HG03457 (cell line): ENCODE data around the gene GPR61.
A peak's percentile ranks its signal among the peaks of the same experiment; 100 is the strongest.

Experiments
- ATAC-seq: cut with Tn5 transposase; IDR thresholded peaks from one replicate; pipeline ENCODE4 v1.9.1; 2021; ENCODE audit warnings: moderate number of reproducible peaks; ENCODE audit not compliant: unreplicated experiment

The GPR61 gene

GRCh38 chr1:109535481-109535880 lies 4.2 kb upstream of the GPR61 start:
- ATAC-seq, result no peak

DNA sequence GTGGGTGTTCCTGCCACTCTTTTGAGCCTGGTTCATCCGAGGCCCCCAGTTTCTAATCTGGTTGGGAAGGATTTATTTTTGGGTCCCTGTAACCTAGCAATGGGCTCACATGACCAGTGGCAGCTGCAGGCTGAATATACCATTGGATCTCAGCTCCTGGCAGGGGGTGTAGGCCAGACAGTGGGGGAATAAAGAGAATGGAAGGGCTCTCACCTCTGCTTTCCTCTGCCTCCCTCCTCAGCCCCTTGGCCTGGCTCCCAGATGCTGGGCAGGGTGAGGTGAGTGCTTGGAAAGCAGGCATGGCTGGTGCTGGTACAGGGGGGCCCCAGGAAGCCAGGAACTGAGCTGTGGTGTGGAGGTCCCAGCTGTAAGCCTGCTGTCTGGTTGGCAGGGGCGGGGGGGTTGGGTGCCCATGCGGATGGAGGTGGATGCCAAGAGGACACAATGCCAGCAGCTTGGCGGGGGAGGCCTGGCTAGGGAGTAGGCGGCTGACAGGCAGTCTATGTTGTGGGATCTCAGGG lies 3.6 kb upstream of the GPR61 start:
- no peak for ATAC-seq

- ATAC-seq, result no peak
Observed at GRCh38 chr1:109537450-109538178, 2.1 kb upstream of the GPR61 start.

GRCh38 chr1:109538827-109539555 lies 681 bp upstream of the GPR61 start:
- no peak for ATAC-seq

GRCh38 chr1:109541102-109541501 lies 1.4 kb downstream of the GPR61 start:
- ATAC-seq, result no peak

DNA sequence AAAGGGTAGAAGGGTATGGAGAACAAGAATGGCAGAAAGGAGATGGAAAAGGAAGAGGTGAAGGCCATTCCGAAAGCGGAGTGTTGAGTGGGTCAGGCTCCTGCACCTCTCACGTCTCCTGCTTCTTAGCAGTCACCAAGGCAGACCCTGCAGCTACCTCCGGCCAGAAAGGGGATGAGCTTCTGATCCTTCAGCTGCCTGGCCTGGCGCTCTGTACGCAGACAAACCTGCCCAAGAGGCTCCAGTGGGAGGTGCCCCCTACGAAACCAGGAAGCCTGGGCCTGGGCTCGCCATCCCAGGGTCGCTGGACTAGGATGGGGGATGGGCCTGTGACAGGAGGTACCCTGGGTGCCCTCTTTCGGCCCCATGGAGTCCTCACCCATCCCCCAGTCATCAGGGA lies 3.0 kb downstream of the GPR61 start:
- ATAC-seq, result no peak

- no peak for ATAC-seq
Observed at GRCh38 chr1:109543283-109543987, 3.8 kb downstream of the GPR61 start.

- no peak for ATAC-seq
Observed at GRCh38 chr1:109543988-109544735, 4.5 kb downstream of the GPR61 start.

- ATAC-seq, result no peak
Observed at GRCh38 chr1:109546311-109547109, 6.8 kb downstream of the GPR61 start.

- peak; percentile 13 for ATAC-seq
Observed at GRCh38 chr1:109547463-109548320, 8.0 kb downstream of the GPR61 start.

- peak; percentile 76 for ATAC-seq
Observed at GRCh38 chr1:109548321-109549267, 8.9 kb downstream of the GPR61 start, which contains the start of gene GNAI3. Gene GNAI3, plus strand, starts transcription at chr1:109548615. Its CDS starts 106 bp downstream, at chr1:109548721.

DNA sequence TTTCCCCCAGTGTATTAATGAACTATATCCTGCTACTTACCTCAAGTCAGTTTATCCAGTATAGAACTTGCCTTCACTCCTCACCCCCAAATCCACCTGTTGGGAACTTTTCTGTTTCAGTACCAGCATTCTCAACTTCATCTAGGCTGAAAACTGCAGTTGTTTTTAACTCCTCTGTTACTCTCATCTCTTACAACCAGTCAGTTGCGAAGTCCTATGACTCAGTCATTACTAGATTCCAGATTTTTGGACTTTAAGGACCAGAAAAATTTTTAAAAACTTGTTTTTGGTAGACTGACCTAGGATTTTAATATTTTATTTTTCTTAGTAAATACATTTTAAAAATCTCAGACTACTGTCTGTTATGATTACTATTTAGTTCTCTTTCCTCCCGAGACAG lies 16.9 kb downstream of the GPR61 start:
- ATAC-seq, result no peak

GRCh38 chr1:109557520-109557919 lies 17.8 kb downstream of the GPR61 start:
- ATAC-seq, result no peak

- no peak for ATAC-seq
Observed at GRCh38 chr1:109559995-109560394, 20.3 kb downstream of the GPR61 start.

- no peak for ATAC-seq
Observed at GRCh38 chr1:109564194-109564878, 24.7 kb downstream of the GPR61 start.

DNA sequence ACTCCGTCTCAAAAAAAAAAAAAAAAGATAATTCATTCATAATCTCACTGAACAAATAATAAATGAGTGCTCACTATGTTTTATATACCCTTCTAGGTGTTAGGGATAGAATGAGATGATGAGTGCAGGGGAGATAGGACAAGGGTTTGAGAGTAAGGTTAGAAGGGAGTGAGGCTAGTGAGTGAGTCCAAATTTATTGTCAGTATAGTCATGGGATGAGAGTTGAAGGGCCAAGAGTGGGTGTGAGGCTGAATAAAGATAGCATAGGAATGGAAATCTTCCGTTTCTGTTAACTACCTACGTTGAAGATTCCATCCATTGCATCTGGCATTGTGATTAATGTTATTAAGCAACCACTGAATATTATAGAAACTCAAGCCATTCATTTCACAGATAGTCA lies 25.6 kb downstream of the GPR61 start:
- no peak for ATAC-seq

DNA sequence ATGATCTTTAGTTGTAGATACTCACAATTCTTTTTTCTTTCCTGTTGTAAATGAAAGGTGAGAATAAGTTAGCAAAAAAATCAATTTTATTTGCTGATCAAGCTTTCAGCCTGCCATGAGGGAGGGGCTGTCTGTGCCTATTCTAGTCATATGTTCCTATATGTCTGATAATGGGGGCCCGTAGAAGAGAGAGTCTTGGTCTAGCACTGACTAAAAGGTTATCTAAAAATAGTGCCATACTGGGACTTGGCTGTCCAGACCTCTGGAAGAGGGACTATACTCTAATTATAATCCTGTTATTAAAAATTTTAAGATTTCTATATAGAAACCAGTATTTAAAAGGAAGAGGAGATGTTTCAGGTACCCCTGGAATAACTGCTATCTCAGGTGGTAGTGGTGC lies 27.3 kb downstream of the GPR61 start:
- no peak for ATAC-seq
